ENCODE data around the gene MTMR4.
"Not testable (repeated sequence)": the region's sequence is repeated elsewhere in the genome, so short reads cannot be mapped to it uniquely, and the experiment has no call there.

Gene MTMR4

GRCh38 chr17:58513267-58513964, 1.0 kb downstream of the MTMR4 start:
- no peaks in the 10 kb centered on the region for H3K27me3 Mint-ChIP-seq
- ATAC-seq (no peak), DNase-seq (peak in 1 of 2 donors; percentile 63)
- H3K4me3 Mint-ChIP-seq: peak overlapping the region; percentile 89 to 97
- peaks cover 74% of the 10 kb centered on the region for H3K4me1 Mint-ChIP-seq
- H3K27ac Mint-ChIP-seq: peak overlapping the region; percentile 75 to 82
- H3K9me3 Mint-ChIP-seq: no peaks in the 10 kb centered on the region

- ATAC-seq: no peak
- no peaks in the 10 kb centered on the region for H3K27me3 Mint-ChIP-seq
These were observed 4.4 kb downstream of the MTMR4 start for GRCh38 chr17:58510075-58510474.

GRCh38 chr17:58508341-58509067, 5.9 kb downstream of the MTMR4 start:
- peak overlapping the region in 1 of 2 donors; percentile 84 for H3K27ac Mint-ChIP-seq
- H3K9me3 Mint-ChIP-seq: no peaks in the 10 kb centered on the region
- no peak for DNase-seq
- no peak for ATAC-seq
- H3K4me3 Mint-ChIP-seq: no peak overlapping the region
- no peaks in the 10 kb centered on the region for H3K27me3 Mint-ChIP-seq
- H3K4me1 Mint-ChIP-seq: peaks cover 51% of the 10 kb centered on the region

More at GRCh38 chr17:58510075-58510474, 4.4 kb downstream of the MTMR4 start:
- no peaks in the 10 kb centered on the region for H3K9me3 Mint-ChIP-seq
- H3K27ac Mint-ChIP-seq: no peak overlapping the region
- H3K4me3 Mint-ChIP-seq: no peak overlapping the region
- DNase-seq: no peak
- H3K4me1 Mint-ChIP-seq: peaks cover 61% of the 10 kb centered on the region

GRCh38 chr17:58507123-58507634, 7.3 kb downstream of the MTMR4 start:
- Mint-ChIP-seq H3K9me3 (no peaks in the 10 kb centered on the region), H3K4me1 (peaks cover 38% of the 10 kb centered on the region), H3K27ac (peak overlapping the region in 1 of 2 donors; percentile 79), H3K27me3 (no peaks in the 10 kb centered on the region), H3K4me3 (no peak overlapping the region)
- no peak for ATAC-seq
- DNase-seq: no peak

- H3K27ac Mint-ChIP-seq: peak overlapping the region; percentile 42 to 79
- H3K4me3 Mint-ChIP-seq: no peak overlapping the region
- no peaks in the 10 kb centered on the region for H3K27me3 Mint-ChIP-seq
- DNase-seq: no peak
- no peaks in the 10 kb centered on the region for H3K9me3 Mint-ChIP-seq
- ATAC-seq: no peak
- H3K4me1 Mint-ChIP-seq: peaks cover 31% of the 10 kb centered on the region
These were observed 7.9 kb downstream of the MTMR4 start for GRCh38 chr17:58506354-58507080.

GRCh38 chr17:58504826-58505351, 9.5 kb downstream of the MTMR4 start:
- Mint-ChIP-seq H3K9me3 (no peaks in the 10 kb centered on the region), H3K27me3 (no peaks in the 10 kb centered on the region), H3K4me1 (peaks cover 15% of the 10 kb centered on the region), H3K4me3 (no peak overlapping the region), H3K27ac (no peak overlapping the region)
- ATAC-seq (no peak), DNase-seq (no peak)

GRCh38 chr17:58503866-58504265, 10.6 kb downstream of the MTMR4 start:
- no peaks in the 10 kb centered on the region for H3K27me3 Mint-ChIP-seq
- H3K9me3 Mint-ChIP-seq: no peaks in the 10 kb centered on the region
- DNase-seq: no peak
- ATAC-seq: no peak
- no peak overlapping the region for H3K27ac Mint-ChIP-seq
- H3K4me3 Mint-ChIP-seq: no peak overlapping the region
- H3K4me1 Mint-ChIP-seq: peaks cover 12% of the 10 kb centered on the region

- not testable (repeated sequence) for DNase-seq, H3K27ac Mint-ChIP-seq, H3K4me3 Mint-ChIP-seq, H3K9me3 Mint-ChIP-seq, H3K4me1 Mint-ChIP-seq, H3K27me3 Mint-ChIP-seq, ATAC-seq
These were observed 11.3 kb downstream of the MTMR4 start for GRCh38 chr17:58503134-58503533.

GRCh38 chr17:58501451-58501850, 13.0 kb downstream of the MTMR4 start:
- H3K27me3 Mint-ChIP-seq: no peaks in the 10 kb centered on the region
- DNase-seq (no peak), ATAC-seq (no peak)
- no peaks in the 10 kb centered on the region for H3K9me3 Mint-ChIP-seq
- H3K4me1 Mint-ChIP-seq: no peaks in the 10 kb centered on the region
- H3K4me3 Mint-ChIP-seq: no peak overlapping the region
- no peak overlapping the region for H3K27ac Mint-ChIP-seq

- no peaks in the 10 kb centered on the region for H3K27me3 Mint-ChIP-seq
- no peak for DNase-seq
- H3K4me1 Mint-ChIP-seq: peaks cover 5% of the 10 kb centered on the region
- no peak overlapping the region for H3K4me3 Mint-ChIP-seq
- H3K27ac Mint-ChIP-seq: no peak overlapping the region
- no peak for ATAC-seq
- no peaks in the 10 kb centered on the region for H3K9me3 Mint-ChIP-seq
These were observed 16.1 kb downstream of the MTMR4 start for GRCh38 chr17:58498177-58498828.

GRCh38 chr17:58493506-58493905, 20.9 kb downstream of the MTMR4 start:
- Mint-ChIP-seq H3K9me3 (no peaks in the 10 kb centered on the region), H3K4me1 (peaks cover 17% of the 10 kb centered on the region), H3K27ac (peak overlapping the region; percentile 38 to 67), H3K27me3 (no peaks in the 10 kb centered on the region), H3K4me3 (no peak overlapping the region)
- ATAC-seq: no peak
- DNase-seq: no peak

GRCh38 chr17:58492238-58493121, 22.0 kb downstream of the MTMR4 start:
- Mint-ChIP-seq H3K27ac (peak overlapping the region; percentile 67 to 83), H3K4me3 (no peak overlapping the region), H3K27me3 (no peaks in the 10 kb centered on the region), H3K4me1 (peaks cover 17% of the 10 kb centered on the region), H3K9me3 (no peaks in the 10 kb centered on the region)
- ATAC-seq (peak; percentile 91), DNase-seq (peak in 1 of 2 donors; percentile 31)

GRCh38 chr17:58491510-58492045, 22.9 kb downstream of the MTMR4 start:
- DNase-seq: no peak
- no peak for ATAC-seq
- H3K4me1 Mint-ChIP-seq: peaks cover 24% of the 10 kb centered on the region
- H3K27ac Mint-ChIP-seq: peak overlapping the region in 1 of 2 donors; percentile 42
- H3K4me3 Mint-ChIP-seq: no peak overlapping the region
- H3K27me3 Mint-ChIP-seq: no peaks in the 10 kb centered on the region
- no peaks in the 10 kb centered on the region for H3K9me3 Mint-ChIP-seq

- no peak for DNase-seq
- Mint-ChIP-seq H3K4me1 (peaks cover 20% of the 10 kb centered on the region), H3K27me3 (no peaks in the 10 kb centered on the region), H3K27ac (no peak overlapping the region), H3K9me3 (no peaks in the 10 kb centered on the region), H3K4me3 (no peak overlapping the region)
- no peak for ATAC-seq
These were observed 26.0 kb downstream of the MTMR4 start for GRCh38 chr17:58488428-58488890.

Data from stimulated activated naive CD8-positive, alpha-beta T cell treated with anti-CD3 and anti-CD28 coated beads, Interleukin-15, amount 100 ng/mL, for 72 hours (primary cell).